Measurements from ENCODE around the gene SLC35F5.
A peak's percentile ranks its signal among the peaks of the same experiment; 100 is the strongest.

Gene SLC35F5

DNA sequence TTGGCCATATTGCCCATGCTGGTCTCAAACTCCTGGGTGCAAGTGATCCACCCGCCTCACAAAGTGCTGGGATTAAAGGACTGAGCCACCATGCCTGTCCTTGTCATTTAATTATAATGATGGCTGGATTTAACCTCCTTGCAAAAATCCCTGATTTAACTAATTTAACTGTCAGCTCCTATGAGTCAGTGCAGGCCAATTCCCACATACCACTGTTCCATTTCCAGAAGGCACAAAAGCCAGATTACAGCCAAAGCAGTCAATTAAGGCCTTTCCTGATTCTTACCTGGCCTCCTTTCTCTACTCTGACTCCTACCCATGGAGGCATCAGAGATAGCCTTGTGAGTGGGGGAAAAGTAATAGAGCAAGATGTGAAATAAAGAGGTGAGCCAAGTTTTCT, 12.3 kb upstream of the SLC35F5 start:
- no peak for DNase-seq (ENCODE audit: low read depth)
- no peak overlapping the region for H3K4me3 ChIP-seq (ENCODE audit: low read depth, low read length)
- TF ChIP-seq, protein P1, sequence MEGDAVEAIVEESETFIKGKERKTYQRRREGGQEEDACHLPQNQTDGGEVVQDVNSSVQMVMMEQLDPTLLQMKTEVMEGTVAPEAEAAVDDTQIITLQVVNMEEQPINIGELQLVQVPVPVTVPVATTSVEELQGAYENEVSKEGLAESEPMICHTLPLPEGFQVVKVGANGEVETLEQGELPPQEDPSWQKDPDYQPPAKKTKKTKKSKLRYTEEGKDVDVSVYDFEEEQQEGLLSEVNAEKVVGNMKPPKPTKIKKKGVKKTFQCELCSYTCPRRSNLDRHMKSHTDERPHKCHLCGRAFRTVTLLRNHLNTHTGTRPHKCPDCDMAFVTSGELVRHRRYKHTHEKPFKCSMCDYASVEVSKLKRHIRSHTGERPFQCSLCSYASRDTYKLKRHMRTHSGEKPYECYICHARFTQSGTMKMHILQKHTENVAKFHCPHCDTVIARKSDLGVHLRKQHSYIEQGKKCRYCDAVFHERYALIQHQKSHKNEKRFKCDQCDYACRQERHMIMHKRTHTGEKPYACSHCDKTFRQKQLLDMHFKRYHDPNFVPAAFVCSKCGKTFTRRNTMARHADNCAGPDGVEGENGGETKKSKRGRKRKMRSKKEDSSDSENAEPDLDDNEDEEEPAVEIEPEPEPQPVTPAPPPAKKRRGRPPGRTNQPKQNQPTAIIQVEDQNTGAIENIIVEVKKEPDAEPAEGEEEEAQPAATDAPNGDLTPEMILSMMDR (conservative IDR thresholded peaks at IDR 0.05; ENCODE audit: low read depth, low read length), result no peak

DNA sequence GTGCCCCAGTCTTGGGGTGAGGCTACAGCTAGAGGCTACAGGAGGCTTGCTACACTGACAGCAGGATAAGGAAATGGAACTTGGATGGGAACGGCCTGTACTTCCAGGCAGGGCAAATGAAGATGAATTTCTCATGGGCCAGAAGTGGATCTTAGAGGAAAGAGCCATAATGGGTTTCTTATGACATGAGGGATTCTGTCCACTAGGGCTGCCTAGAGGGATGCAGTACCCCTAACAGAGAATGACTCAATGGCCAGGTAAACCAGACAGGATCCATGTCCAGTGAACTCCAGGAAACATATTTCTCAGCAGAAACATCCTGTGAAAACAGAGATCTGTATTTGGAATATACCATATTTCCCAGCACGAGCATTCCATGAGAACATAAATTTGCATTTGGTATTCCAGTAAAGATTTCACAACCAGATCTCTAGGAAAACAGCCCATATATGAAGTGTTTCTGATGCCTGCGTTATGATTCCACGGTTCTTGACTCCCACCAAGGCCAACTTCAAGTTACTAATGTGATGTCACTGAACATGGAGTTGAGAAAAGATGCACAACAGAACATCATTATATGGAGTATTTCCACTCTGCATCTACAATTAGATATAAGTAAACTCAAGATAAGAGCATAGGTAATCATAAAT, 11.5 kb upstream of the SLC35F5 start:
- no peak overlapping the region for H3K4me3 ChIP-seq (ENCODE audit: low read depth, low read length)
- TF ChIP-seq, protein P1 (conservative IDR thresholded peaks at IDR 0.05; ENCODE audit: low read depth, low read length), result no peak
- DNase-seq (ENCODE audit: low read depth), result no peak

DNA sequence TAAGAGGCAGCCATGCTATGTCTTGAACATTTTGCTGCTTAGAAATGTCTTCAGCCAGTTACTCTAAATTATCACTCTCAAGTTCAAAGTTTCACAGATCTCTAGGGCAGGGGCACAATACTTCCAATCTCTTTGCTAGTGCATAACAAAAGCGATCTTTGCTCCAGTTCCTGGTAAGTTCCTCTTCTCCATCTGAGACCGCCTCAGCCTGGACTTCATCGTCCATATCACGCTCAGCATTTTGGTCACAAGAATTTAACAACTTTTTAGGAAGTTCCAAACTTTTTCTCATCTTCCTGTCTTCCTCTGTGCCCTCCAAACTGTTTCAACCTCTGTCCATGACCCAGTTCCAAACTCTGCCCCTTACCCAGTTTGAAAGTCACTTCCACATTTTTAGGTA, 8.8 kb upstream of the SLC35F5 start:
- no peak overlapping the region for H3K4me3 ChIP-seq (ENCODE audit: low read depth, low read length)
- TF ChIP-seq, protein P1 (conservative IDR thresholded peaks at IDR 0.05; ENCODE audit: low read depth, low read length), result no peak
- no peak for DNase-seq (ENCODE audit: low read depth)

DNA sequence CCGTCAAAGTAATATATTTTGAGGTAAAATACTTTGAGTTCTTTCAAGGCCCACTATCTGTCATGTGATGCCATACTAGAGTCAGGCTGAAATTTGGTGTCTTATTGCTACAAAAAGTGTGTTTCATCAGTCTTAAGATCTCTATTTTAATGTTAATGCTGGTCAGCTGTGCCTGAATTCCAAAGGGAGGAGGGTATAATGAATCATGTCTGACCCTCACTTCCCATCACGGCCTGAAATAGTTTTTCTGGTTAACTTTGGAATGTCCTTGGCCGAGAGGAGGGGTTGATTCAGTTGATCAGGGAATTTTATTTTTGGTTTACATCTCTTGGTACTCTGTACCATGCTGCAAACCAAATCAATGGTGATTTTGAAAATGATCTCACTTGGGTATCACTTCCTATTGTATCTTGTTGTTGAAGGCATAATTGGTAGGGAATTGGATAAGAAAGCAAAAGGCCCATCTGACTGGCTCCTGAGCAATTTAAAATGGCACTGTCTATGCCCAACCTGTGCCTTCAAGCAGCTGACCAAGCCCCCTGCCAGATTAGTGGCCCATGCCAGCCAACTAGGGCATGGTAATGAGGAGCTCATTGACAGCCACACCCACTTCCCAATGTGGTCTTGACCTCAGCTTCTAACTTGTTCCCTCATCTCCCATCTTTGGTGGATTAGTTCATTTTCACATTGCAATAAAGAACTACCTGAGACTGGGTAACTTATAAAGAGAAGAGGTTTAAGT, 6.1 kb upstream of the SLC35F5 start:
- H3K4me3 ChIP-seq (ENCODE audit: low read depth, low read length), result no peak overlapping the region
- peak; percentile 93 for DNase-seq (ENCODE audit: low read depth)
- TF ChIP-seq, protein P1 (conservative IDR thresholded peaks at IDR 0.05; ENCODE audit: low read depth, low read length), result no peak

DNA sequence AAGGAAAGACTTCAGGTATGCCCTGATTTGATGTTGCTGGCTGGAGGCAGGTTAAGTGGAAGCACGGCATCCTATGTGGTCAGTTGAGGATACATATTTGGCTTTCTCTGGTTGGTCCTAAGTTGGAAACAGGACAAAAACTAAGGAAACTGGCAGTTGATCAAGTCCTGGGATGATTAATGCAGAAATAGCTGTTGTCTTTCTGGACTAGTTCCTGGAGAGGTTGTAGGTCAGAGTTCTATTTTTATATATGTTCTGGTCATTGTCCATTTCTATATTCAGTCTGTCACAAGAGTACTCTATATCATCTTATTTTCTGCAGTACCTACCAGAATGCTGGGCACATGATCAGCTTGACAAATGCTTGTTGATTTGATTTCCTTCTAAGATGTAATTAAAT, 4.0 kb upstream of the SLC35F5 start:
- H3K4me3 ChIP-seq (ENCODE audit: low read depth, low read length), result no peak overlapping the region
- TF ChIP-seq, protein P1 (conservative IDR thresholded peaks at IDR 0.05; ENCODE audit: low read depth, low read length), result no peak
- DNase-seq (ENCODE audit: low read depth), result peak; percentile 88

DNA sequence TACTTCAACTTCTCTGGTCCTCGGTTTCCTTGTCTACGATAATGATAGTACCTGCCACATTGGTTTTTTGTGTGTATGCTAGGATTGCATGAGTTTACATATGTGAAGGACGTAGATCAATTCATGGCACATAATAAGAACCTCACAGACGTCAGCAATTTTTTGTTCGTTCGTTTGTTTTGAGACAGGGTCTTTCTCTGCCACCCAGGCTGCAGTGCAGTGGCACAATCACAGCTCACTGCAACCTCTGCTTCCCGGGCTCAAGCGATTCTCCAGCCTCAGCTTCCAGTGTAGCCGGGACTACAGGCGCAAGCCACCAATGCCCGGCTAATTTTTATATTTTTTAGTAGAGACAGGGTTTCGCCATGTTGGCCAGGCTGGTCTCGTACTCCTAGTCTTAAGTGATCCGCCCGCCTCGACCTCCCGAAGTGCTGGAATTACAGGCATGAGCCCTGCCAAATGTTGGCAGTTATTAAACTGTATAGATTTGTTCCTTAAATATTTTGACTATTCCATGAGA, 756 bp upstream of the SLC35F5 start:
- DNase-seq (ENCODE audit: low read depth), result no peak
- TF ChIP-seq, protein P1 (conservative IDR thresholded peaks at IDR 0.05; ENCODE audit: low read depth, low read length), result no peak
- H3K4me3 ChIP-seq (ENCODE audit: low read depth, low read length), result peak overlapping the region; percentile 93
